Stimulated activated effector memory CD8-positive, alpha-beta T cell treated with anti-CD3 and anti-CD28 coated beads, Interleukin-12 subunit alpha, Interleukin-12 subunit beta, amount 100 ng/mL, for 72 hours (primary cell): ENCODE measurements around the gene FNDC11.
"Not testable (repeated sequence)": the region's sequence is repeated elsewhere in the genome, so short reads cannot be mapped to it uniquely, and the experiment has no call there.

ENCODE experiments used
- ATAC-seq: fragments of 150-1000 bp; cut with Tn5 transposase; 2 replicates; pipeline ENCODE4 v1.10.0; 2021
- DNase-seq, 2 donors: peaks; one replicate each; pipeline ENCODE4 v3.0.0; 2021 to 2022; ENCODE audit warnings: low spot score in 2 of 2
- H3K27ac Mint-ChIP-seq: one replicate; pipeline ENCODE4 v1.8.0; 2022; ENCODE audit warnings: mild to moderate bottlenecking, mixed read lengths
- H3K36me3 Mint-ChIP-seq: one replicate; pipeline ENCODE4 v1.8.0; 2022; ENCODE audit warnings: mild to moderate bottlenecking, mixed read lengths
- H3K4me1 Mint-ChIP-seq: one replicate; pipeline ENCODE4 v1.8.0; 2022; ENCODE audit warnings: mixed read lengths
- H3K4me3 Mint-ChIP-seq: one replicate; pipeline ENCODE4 v1.8.0; 2022; ENCODE audit warnings: mild to moderate bottlenecking, mixed read lengths
- H3K9me3 Mint-ChIP-seq: one replicate; pipeline ENCODE4 v1.8.0; 2022; ENCODE audit warnings: mixed read lengths

Gene FNDC11, protein sequence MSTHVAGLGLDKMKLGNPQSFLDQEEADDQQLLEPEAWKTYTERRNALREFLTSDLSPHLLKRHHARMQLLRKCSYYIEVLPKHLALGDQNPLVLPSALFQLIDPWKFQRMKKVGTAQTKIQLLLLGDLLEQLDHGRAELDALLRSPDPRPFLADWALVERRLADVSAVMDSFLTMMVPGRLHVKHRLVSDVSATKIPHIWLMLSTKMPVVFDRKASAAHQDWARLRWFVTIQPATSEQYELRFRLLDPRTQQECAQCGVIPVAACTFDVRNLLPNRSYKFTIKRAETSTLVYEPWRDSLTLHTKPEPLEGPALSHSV

DNA sequence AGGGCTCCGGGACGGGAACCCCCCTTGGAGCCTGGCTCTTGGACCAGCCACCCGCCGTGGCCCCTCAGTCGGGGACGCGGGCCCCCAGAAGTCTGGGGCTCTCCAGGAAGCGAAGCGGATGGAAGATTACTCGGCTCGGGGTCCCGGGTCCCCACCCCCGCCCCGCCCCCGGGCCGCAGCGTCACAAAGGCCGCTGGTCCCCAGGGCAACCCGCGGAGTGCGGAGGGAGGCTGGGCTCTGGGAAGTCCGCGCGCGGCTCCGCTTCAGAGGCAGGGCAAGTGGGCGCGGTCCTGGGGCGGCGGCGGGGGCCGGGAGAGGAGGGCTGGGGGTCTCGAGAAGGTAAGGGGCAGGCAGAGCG lies at the start of gene FNDC11:
Gene FNDC11 (plus strand): TSS at position 227 of the 358 bp plus-strand sequence. CDS start 1,505 bp downstream, outside the sequence.
- Mint-ChIP-seq H3K36me3 (peaks cover 10% of the 10 kb centered on the region), H3K4me1 (peaks cover 18% of the 10 kb centered on the region), H3K27ac (peak within 1 kb of the TSS; percentile 81), H3K9me3 (no peaks in the 10 kb centered on the region), H3K4me3 (peak within 1 kb of the TSS; percentile 65)
- DNase-seq (no peak), ATAC-seq (peak; percentile 56)

DNA sequence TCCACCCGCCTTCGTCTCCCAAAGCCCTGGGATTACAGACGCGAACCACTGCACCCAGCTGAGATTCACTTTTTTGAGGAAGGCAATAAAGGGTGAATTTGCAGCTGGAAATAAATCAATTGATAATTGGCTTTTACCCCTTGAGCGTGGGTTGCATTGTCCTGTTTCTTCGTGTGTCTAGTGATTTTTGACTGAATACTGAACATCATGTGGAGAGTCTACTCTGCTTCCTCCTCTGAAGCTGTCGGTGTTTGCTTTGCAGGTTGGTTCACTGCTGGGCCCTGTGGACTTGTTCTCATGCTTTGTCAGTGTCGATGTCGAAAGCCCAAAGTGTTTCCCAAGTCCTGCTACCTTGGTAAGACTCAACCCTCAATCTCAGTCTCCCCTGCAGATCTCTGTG lies 49.3 kb upstream of the FNDC11 start:
- Mint-ChIP-seq H3K9me3 (peaks cover 4% of the 10 kb centered on the region), H3K36me3 (no peaks in the 10 kb centered on the region), H3K27ac (no peak overlapping the region), H3K4me3 (no peak overlapping the region), H3K4me1 (peaks cover 20% of the 10 kb centered on the region)
- ATAC-seq (no peak), DNase-seq (no peak)

DNA sequence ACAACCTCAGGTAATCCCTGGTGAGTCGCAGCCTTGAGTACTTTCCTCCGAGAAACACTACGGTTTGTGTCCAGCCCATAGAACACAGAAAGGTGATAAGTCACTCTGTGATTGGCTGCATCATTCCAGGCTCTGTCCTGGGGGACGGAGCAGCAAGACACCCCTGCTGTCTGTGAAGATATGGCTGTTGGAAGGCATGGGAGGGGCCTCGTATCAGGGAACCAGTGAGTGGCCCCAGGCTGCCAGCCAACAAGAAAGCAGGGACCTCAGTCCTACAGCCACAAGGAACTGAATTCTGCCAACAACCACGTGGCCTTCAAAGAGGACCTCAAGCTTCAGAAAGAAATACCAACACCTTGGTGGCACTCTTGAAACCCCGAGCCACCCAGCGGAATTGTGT lies 48.7 kb upstream of the FNDC11 start:
- peaks cover 20% of the 10 kb centered on the region for H3K4me1 Mint-ChIP-seq
- ATAC-seq: no peak
- DNase-seq: no peak
- no peak overlapping the region for H3K27ac Mint-ChIP-seq
- H3K9me3 Mint-ChIP-seq: peaks cover 4% of the 10 kb centered on the region
- no peak overlapping the region for H3K4me3 Mint-ChIP-seq
- H3K36me3 Mint-ChIP-seq: no peaks in the 10 kb centered on the region

DNA sequence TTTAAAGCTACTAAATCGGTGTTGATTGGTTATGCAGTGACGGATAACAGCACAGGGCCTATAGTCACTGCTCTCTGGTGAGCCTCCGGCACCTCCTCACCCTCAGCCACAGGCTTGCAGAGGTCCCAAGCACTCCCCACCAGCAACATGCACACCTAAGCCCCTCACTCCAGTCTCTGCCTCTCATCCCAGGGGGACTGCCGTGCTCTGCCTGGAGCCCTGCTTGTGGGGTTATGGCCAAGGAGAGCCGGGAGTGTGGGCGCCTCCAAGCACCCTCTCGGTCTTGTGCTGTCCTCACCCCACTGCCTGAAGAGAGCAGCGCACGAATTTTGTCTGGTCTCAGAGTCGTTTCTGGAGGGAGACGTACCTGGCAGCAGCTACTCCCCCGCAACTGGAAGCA lies 48.2 kb upstream of the FNDC11 start:
- ATAC-seq (no peak), DNase-seq (no peak)
- no peak overlapping the region for H3K4me3 Mint-ChIP-seq
- no peak overlapping the region for H3K27ac Mint-ChIP-seq
- H3K4me1 Mint-ChIP-seq: peaks cover 20% of the 10 kb centered on the region
- H3K36me3 Mint-ChIP-seq: no peaks in the 10 kb centered on the region
- peaks cover 4% of the 10 kb centered on the region for H3K9me3 Mint-ChIP-seq

DNA sequence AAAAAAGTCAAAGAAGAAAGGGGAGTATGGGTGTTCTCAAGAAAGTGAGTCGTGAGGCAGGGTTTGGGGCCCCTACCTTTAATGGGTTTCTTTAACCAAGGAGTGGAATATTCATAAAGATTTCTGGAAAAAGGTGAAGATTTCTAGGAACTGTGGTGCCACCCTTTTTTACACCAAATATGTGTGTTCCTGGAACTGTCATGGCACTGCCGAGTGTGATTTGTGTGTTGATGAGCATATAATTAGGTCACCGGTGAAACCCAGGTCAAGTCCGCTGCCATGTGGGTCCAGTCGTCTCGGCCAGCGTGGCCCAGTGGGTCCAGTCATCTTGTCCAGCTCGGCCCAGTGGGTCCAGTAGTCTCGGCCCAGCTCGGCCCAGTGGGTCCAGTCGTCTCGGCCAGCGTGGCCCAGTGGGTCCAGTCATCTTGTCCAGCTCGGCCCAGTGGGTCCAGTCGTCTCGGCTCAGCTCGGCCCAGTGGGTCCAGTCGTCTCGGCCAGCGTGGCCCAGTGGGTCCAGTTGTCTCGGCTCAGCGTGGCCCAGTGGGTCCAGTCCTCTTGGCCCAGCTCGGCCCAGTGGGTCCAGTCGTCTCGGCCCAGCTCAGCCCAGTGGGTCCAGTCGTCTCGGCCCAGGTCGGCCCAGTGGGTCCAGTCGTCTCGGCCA lies 46.7 kb upstream of the FNDC11 start:
- no peak for ATAC-seq
- no peak for DNase-seq
- no peak overlapping the region for H3K27ac Mint-ChIP-seq
- H3K4me1 Mint-ChIP-seq: peaks cover 20% of the 10 kb centered on the region
- H3K36me3 Mint-ChIP-seq: no peaks in the 10 kb centered on the region
- peak overlapping the region; percentile 36 for H3K4me3 Mint-ChIP-seq
- peaks cover 4% of the 10 kb centered on the region for H3K9me3 Mint-ChIP-seq

DNA sequence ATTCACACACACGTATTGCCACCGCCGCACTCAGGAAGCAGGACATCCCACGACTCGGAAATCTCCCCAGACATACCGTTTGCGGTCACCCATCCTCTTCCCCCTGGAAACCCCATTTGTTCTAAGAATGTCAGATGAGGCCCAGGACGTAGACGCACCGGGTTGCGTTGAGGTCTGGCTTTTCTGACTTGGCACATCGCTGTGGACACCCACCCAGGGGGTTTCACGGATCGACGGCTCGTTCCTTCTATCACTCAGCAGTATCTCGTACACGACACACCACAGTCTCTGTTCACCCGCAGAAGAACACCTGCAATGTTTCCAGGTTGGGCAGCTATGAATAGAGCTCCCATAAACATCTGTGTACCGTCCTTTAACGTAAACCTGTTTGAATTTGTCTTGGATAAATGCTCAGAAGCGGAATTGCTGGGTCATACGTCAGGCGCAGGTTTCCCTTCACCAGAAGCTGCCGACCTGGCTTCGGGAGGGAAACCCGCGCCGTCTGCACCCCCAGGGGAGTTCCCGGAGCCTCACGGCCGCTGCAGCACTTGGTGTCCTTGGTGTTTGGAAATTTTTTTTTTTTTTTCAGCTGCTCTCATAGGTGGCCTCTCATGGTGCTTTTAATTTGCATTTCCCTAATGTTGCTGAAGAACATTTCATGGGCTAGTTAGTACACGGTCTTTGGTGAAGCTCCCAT lies 45.7 kb upstream of the FNDC11 start:
- Mint-ChIP-seq H3K4me1 (peaks cover 20% of the 10 kb centered on the region), H3K9me3 (peaks cover 4% of the 10 kb centered on the region), H3K27ac (peak overlapping the region; percentile 56), H3K4me3 (peak overlapping the region; percentile 36), H3K36me3 (no peaks in the 10 kb centered on the region)
- DNase-seq (no peak), ATAC-seq (peak; percentile 86)

DNA sequence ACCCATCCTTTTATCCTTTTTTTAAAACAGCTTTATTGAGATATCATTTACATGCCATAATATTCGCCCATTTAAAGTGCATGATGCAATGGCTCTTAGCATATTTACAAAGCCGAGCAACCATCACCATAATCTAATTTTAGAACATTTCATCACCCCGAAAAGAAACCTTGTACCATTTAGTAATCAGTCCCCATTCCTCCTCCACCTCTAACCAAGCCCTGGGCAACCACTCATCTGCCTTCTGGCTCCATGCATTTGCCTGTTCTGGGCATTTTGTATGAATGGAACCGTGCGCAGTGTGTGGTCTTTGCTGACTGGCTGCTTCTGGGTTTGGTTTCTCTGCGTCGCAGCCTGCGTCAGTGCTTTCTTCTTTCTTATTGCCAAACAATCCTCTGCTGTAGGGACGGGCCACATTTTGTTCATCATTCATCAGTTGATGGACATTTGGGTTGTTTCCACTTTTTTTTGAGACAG lies 44.8 kb upstream of the FNDC11 start:
- no peak overlapping the region for H3K27ac Mint-ChIP-seq
- H3K9me3 Mint-ChIP-seq: peaks cover 4% of the 10 kb centered on the region
- no peak overlapping the region for H3K4me3 Mint-ChIP-seq
- H3K36me3 Mint-ChIP-seq: no peaks in the 10 kb centered on the region
- DNase-seq: no peak
- no peak for ATAC-seq
- peaks cover 20% of the 10 kb centered on the region for H3K4me1 Mint-ChIP-seq

DNA sequence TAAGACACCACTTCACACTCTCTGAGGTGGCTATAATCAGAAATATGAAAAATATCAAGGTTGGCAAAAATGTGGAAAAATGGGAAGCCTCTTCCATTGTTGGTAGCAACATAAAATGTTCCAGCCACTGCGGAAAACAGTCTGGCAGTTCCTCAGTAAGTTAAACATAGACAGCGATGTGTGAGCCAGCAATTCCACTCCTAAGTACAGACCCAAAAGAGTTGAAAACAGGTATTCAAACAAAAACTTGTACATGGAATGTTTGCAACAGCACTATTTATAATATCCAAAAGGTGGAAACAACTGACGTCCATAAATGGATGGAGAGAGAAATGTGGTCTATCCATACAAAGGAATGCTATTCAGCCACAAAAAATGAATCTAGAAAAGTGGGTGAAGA lies 40.8 kb upstream of the FNDC11 start:
- no peak overlapping the region for H3K4me3 Mint-ChIP-seq
- H3K9me3 Mint-ChIP-seq: peaks cover 2% of the 10 kb centered on the region

DNA sequence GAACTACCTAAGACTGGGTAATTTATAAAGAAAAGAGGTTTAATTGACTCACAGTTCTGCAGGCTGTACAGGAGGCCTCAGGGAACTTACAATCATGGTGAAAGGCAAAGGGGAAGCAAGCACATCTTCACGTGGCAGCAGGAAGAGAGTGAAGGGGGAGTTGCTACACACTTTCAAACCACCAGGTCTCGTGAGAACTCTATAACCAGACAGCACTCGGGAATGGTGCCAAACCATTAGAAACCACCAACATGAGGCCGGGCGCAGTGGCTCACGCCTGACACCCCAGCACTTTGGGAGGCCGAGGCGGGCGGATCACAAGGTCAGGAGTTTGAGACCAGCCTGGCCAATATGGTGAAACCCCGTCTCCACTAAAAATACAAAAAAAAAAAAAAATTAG lies 39.4 kb upstream of the FNDC11 start:
- DNase-seq, ATAC-seq: not testable (repeated sequence)

More for the DNA sequence above, 40.8 kb upstream of the FNDC11 start:
- Mint-ChIP-seq H3K27ac (no peak overlapping the region), H3K4me1 (peaks cover 8% of the 10 kb centered on the region), H3K36me3 (no peaks in the 10 kb centered on the region)
- ATAC-seq (no peak), DNase-seq (no peak)

DNA sequence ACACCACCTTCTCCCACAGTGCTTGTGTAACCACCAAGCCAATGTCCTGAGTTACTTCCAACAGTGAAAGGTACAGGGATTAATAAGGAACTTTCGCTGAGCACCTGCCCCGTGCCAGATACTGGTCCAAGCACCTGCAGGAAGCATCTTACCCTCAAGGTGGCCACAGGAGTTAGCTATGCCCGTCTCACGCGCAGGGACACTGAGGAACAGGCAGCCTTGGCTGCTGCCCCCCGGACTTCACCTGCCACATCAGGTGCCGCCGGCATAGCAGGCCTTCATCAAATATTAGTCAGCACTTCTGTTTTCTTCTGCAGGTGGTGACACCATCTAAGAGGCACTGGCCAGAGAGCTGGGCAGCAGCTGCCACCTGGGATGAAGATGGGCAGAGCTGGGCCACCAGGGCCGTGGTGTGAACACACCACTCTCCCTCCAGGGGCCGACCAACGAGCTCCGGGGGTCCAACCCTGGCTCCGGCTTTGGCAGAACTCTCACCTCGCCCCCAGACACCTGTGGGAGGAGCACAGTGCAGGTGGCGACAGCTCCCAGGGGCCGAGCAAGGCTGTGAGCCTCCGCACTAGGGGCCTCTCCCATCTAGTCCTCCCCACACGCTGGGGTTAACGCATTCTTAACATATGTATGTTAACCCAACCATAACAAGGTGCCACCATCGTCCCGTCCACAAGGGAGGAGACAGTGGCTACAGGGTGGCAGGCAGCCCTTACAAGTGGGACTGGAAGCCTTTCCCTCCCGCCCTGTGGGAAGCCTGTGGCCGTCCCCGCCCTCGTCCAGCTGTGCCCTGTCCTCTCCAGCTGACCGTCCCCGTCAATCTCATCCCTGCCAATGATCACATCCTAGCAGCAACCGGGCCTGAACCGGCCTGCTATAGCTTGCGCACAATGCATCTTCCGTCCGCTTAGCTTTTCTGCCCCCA lies 36.3 kb upstream of the FNDC11 start:
- DNase-seq: peak in 1 of 2 donors; percentile 47
- H3K36me3 Mint-ChIP-seq: peaks cover 16% of the 10 kb centered on the region
- H3K4me3 Mint-ChIP-seq: peak overlapping the region; percentile 77
- H3K4me1 Mint-ChIP-seq: peaks cover 3% of the 10 kb centered on the region
- ATAC-seq: no peak
- H3K27ac Mint-ChIP-seq: no peak overlapping the region
- H3K9me3 Mint-ChIP-seq: peaks cover 3% of the 10 kb centered on the region

More for the DNA sequence above, 39.4 kb upstream of the FNDC11 start:
- H3K4me1 Mint-ChIP-seq, H3K9me3 Mint-ChIP-seq, H3K27ac Mint-ChIP-seq, H3K4me3 Mint-ChIP-seq, H3K36me3 Mint-ChIP-seq: not testable (repeated sequence)

DNA sequence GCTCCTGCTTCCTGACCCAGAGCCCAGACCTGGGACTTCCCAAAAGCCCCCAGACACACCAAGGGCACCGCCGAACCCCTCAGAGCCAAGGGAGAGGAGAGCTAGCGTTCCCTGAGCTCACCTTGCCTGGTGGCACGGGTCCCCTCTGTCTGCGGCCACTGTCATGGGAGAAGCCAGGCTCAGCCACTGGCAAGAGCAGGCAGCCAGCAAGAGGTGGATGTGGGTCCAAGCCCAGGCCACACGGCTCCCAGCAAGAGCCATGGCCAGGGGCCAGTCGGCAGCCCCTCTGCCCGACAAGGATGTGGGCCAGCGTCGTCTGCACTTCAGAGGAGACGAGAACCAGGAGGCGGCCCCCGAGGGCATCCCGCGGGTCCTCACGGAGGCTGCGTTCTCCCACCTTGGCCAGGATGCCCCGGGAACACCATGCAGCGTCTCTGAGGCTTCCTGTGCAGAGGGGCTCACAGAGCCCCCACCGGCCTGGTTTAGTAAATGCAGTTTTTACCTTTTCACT lies 35.6 kb upstream of the FNDC11 start:
- H3K27ac Mint-ChIP-seq: no peak overlapping the region

DNA sequence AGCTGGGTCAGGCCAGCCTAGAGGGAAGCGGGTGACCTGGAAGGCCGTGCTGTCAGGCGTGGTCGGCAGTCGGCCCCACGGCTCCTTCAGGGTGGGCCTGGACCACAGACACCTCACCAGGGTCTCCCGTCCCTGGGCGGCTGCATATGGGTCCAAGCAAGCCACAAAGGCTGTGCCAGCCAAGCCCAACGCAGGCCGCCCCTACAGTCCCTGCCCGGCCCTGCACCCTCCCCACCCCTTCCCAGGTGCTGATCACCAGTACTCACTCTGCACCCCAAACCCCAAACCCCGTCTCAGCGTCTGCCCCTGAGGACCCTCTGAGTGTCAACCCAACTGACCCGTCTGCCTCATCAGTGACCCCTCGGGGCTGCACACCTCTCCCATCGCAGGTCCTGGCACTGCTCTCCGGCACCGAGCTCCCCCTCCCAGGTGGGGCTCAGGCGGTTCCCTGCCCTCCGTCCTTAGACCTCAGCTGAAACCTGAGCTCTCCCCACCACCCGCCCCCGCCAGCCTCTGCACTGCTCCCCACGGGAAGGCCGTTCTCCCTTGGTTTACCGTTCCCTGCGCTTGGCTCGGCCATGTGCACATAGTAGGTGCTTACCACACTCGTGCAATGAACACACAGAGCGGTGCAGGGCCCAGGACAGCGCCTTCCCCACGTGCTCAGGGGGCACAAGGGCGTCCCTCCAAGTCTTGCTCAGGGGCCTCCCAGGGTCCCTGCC lies 34.9 kb upstream of the FNDC11 start:
- DNase-seq (no peak), ATAC-seq (no peak)
- Mint-ChIP-seq H3K36me3 (peaks cover 29% of the 10 kb centered on the region), H3K27ac (no peak overlapping the region), H3K9me3 (peaks cover 7% of the 10 kb centered on the region), H3K4me1 (peaks cover 12% of the 10 kb centered on the region), H3K4me3 (peak overlapping the region; percentile 77)

More for the DNA sequence above, 35.6 kb upstream of the FNDC11 start:
- no peak for ATAC-seq
- Mint-ChIP-seq H3K36me3 (peaks cover 23% of the 10 kb centered on the region), H3K9me3 (peaks cover 4% of the 10 kb centered on the region), H3K4me1 (peaks cover 6% of the 10 kb centered on the region), H3K4me3 (peak overlapping the region; percentile 77)
- DNase-seq: peak in 1 of 2 donors; percentile 48

DNA sequence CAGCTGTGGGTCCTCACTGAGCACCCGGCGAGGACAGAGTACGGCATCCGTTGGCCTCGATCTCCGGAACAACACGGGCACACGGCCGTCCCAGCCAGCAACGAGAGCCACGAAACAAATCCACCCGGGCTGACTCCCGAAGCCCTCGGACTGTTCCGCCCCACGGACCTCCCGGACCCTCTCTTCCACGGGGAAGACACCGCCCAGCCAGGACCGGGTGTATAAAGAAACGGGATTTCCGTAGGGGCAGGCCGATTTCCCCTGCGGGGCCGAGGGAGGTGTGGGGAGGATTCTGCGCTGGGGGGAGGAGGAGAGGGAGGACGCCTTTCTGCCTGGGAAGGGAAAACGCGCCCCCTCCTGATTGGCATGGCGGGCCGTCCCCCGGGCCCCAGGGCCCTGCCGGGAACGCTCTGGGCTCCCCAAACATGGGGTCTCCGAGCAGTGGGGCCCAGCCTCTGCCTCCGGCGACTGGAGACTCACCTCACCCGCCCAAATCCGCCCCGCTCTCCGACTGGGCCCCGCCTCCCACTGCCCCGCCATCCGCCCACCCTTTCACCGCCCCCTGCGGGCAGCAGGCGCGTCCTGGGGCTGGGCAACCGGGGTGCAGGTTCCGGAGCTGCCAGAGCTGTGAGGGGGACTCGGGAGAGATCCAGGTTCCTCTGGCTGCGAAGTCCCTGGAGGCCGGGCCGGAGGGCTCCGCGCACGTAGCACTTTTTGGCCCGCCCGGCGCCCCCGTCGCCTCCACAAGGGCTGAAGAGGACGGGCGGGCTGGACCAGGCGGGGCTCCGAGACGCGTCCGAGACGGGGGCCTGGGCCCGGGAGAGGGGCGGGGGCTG lies 34.1 kb upstream of the FNDC11 start:
- peaks cover 12% of the 10 kb centered on the region for H3K4me1 Mint-ChIP-seq
- no peak overlapping the region for H3K27ac Mint-ChIP-seq
- H3K9me3 Mint-ChIP-seq: peaks cover 5% of the 10 kb centered on the region
- DNase-seq (peak in 1 of 2 donors; percentile 90), ATAC-seq (peak; percentile 75)
- H3K4me3 Mint-ChIP-seq: peak overlapping the region; percentile 77
- H3K36me3 Mint-ChIP-seq: peaks cover 34% of the 10 kb centered on the region
